Measurements from ENCODE around the gene IFITM2. TPM values are rescaled to one million over a fixed set of nuclear protein-coding genes. Genes with fewer than 3 reads are reported as not detected.

IFITM2 gene
- total and polyA plus RNA-seq, 2 experiments from 2014 or later = 104 to 1,025 TPM

DNA sequence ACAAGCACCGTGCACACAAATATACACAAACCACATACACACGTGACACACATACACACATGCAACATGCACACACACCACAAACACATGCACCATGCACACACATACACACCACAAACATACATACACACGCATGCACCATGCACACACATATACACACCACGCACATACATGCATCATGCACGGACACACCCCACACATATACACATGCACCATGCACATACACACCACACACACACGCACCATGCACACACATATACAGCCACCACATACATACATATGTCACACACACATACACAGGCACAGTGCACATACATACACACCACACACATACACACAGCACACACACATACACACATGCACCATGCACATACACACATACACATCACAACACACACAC lies 49.0 kb downstream of the IFITM2 start:
- no peak for TF ChIP-seq EZH2 (IDR thresholded peaks at IDR 0.05; ENCODE audit: insufficient read depth, poor library complexity, severe bottlenecking)
- no peak for TF ChIP-seq EZH2phosphoT487 (IDR thresholded peaks at IDR 0.05; ENCODE audit: insufficient read depth, low read depth)
- Histone ChIP-seq H3K4me3 (no peak overlapping the region), H3F3A (ENCODE audit: insufficient read depth) (peaks cover 29% of the 10 kb centered on the region), H3K27me3 (replicated peaks; ENCODE audit: insufficient read depth) (no peaks in the 10 kb centered on the region), H3K36me3 (ENCODE audit: low read depth) (no peaks in the 10 kb centered on the region), H3K79me2 (ENCODE audit: insufficient read depth) (no peaks in the 10 kb centered on the region), H2AFZ (no peak overlapping the region), H4K20me1 (ENCODE audit: insufficient read depth) (no peaks in the 10 kb centered on the region), H3K9ac (no peak overlapping the region), H3K9me3 (ENCODE audit: low read depth) (no peaks in the 10 kb centered on the region), H3K4me1 (ENCODE audit: insufficient read depth) (peaks cover 30% of the 10 kb centered on the region), H3K4me2 (ENCODE audit: unreplicated experiment) (no peak overlapping the region), H3K9me2 (ENCODE audit: insufficient read depth) (no peaks in the 10 kb centered on the region), H3K27ac (no peak overlapping the region)
- DNase-seq = no peak
- in situ Hi-C loops (cut with MboI) = no loop called here
- WGBS, 2 experiments (ENCODE audit: low coverage in 1 of 2, low lambda C conversion rate in 2 of 2, missing lambda C conversion rate in 2 of 2) = 76 to 81% methylated on average over 6 of the region's 6 CpGs

DNA sequence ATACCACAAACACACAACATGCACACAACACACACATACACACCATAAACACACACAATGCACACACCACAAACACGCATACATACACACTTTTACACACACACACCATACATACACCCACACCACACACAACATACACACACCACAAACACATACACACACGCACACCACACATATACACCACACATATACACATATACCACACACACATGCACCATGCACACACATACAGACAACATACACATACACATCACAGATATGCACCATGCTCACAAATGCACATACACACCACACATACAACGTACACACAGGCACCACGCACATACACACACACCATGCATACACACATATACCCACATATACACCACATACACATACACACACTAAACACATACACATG lies 50.0 kb downstream of the IFITM2 start:
- Histone ChIP-seq H3K27me3 (replicated peaks; ENCODE audit: insufficient read depth) (no peaks in the 10 kb centered on the region), H3K4me2 (ENCODE audit: unreplicated experiment) (no peak overlapping the region), H2AFZ (no peak overlapping the region), H3K79me2 (ENCODE audit: insufficient read depth) (no peaks in the 10 kb centered on the region), H3K4me3 (no peak overlapping the region), H3K9me3 (ENCODE audit: low read depth) (no peaks in the 10 kb centered on the region), H3F3A (ENCODE audit: insufficient read depth) (peaks cover 26% of the 10 kb centered on the region), H4K20me1 (ENCODE audit: insufficient read depth) (no peaks in the 10 kb centered on the region), H3K36me3 (ENCODE audit: low read depth) (no peaks in the 10 kb centered on the region), H3K4me1 (ENCODE audit: insufficient read depth) (peaks cover 30% of the 10 kb centered on the region), H3K9ac (no peak overlapping the region), H3K9me2 (ENCODE audit: insufficient read depth) (no peaks in the 10 kb centered on the region), H3K27ac (no peak overlapping the region)
- DNase-seq = no peak
- in situ Hi-C loops (cut with MboI) = no loop called here
- 94 to 98% methylated on average over 4 of the region's 4 CpGs for WGBS, 2 experiments (ENCODE audit: low coverage in 1 of 2, low lambda C conversion rate in 2 of 2, missing lambda C conversion rate in 2 of 2)
- TF ChIP-seq EZH2 (IDR thresholded peaks at IDR 0.05; ENCODE audit: insufficient read depth, poor library complexity, severe bottlenecking) = no peak
- no peak for TF ChIP-seq EZH2phosphoT487 (IDR thresholded peaks at IDR 0.05; ENCODE audit: insufficient read depth, low read depth)

DNA sequence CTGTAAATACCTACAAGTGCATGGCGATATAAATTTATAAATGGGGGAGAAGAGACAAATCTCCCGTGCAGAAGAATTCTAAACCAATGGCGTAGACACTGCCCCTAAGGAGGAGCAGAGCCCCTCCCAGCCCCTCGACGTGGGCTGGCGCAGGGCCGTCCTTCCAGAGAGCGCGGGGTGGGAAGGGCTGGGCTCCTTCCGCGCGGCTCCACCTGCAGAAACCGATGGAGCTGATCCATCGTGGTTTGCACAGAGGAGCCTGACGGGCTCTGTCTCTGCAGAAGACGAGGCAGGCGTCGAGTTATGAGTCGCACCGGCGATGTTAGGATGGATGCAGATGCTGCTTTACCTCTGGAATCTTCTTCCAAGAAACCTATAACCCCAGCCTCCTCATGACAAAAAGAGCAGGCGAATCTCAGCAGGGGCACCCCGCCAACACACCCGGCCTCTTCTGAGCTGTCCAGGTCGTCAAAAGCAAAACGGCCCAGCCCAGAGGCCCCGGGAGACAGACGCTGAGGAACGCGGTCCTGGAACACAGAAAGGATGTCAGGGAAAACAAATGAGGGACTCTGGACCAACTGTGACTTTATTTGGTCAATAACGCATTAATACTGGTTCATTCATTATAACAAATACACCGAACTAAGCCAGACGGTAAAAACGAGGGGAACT lies 50.6 kb downstream of the IFITM2 start:
- Histone ChIP-seq H3K79me2 (ENCODE audit: insufficient read depth) (no peaks in the 10 kb centered on the region), H4K20me1 (ENCODE audit: insufficient read depth) (no peaks in the 10 kb centered on the region), H3K4me2 (ENCODE audit: unreplicated experiment) (no peak overlapping the region), H3K27me3 (replicated peaks; ENCODE audit: insufficient read depth) (no peaks in the 10 kb centered on the region), H2AFZ (no peak overlapping the region), H3K36me3 (ENCODE audit: low read depth) (no peaks in the 10 kb centered on the region), H3K4me1 (ENCODE audit: insufficient read depth) (peaks cover 24% of the 10 kb centered on the region), H3K4me3 (no peak overlapping the region), H3K27ac (no peak overlapping the region), H3K9me2 (ENCODE audit: insufficient read depth) (no peaks in the 10 kb centered on the region), H3K9ac (no peak overlapping the region), H3K9me3 (ENCODE audit: low read depth) (no peaks in the 10 kb centered on the region), H3F3A (ENCODE audit: insufficient read depth) (peaks cover 21% of the 10 kb centered on the region)
- in situ Hi-C loops (cut with MboI) = no loop called here
- 60 to 63% methylated on average over 34 of the region's 34 CpGs for WGBS, 2 experiments (ENCODE audit: low coverage in 1 of 2, low lambda C conversion rate in 2 of 2, missing lambda C conversion rate in 2 of 2)
- DNase-seq = no peak
- TF ChIP-seq EZH2 (IDR thresholded peaks at IDR 0.05; ENCODE audit: insufficient read depth, poor library complexity, severe bottlenecking) (no peak), EZH2phosphoT487 (IDR thresholded peaks at IDR 0.05; ENCODE audit: insufficient read depth, low read depth) (no peak)

Small RNA genes lying within 50 kb of the gene (small RNA-seq; reads per million reads assigned to genes)
- not detected for gene AC136475.6 (ENCODE audit: low read depth, low replicate concordance)

Other genes with a start within 250 kb of the IFITM2 start
- gene SCGB1C1, start 114.7 kb upstream of the IFITM2 start, total RNA-seq (2014; rRNA removed; shearing (Covaris generic)) = not detected in 2 replicates
- gene SCGB1C1, start 114.7 kb upstream of the IFITM2 start, polyA plus RNA-seq (2016; fragmentation: Nextera tagmentation; extraction: Ambion mirVana) = not detected in 2 replicates
- gene BET1L, start 100.4 kb upstream of the IFITM2 start, total RNA-seq (2014; rRNA removed; shearing (Covaris generic)) = 25.7 and 27.2 TPM in 2 replicates
- 76.6 and 78.5 TPM in 2 replicates for gene BET1L, start 100.4 kb upstream of the IFITM2 start, polyA plus RNA-seq (2016; fragmentation: Nextera tagmentation; extraction: Ambion mirVana)
- gene RIC8A, start 100.1 kb upstream of the IFITM2 start, total RNA-seq (2014; rRNA removed; shearing (Covaris generic)) = 220 and 226 TPM in 2 replicates
- 121 and 132 TPM in 2 replicates for gene RIC8A, start 100.1 kb upstream of the IFITM2 start, polyA plus RNA-seq (2016; fragmentation: Nextera tagmentation; extraction: Ambion mirVana)
- 10.5 and 15.5 TPM in 2 replicates for gene SIRT3, start 71.5 kb upstream of the IFITM2 start, total RNA-seq (2014; rRNA removed; shearing (Covaris generic))
- gene SIRT3, start 71.5 kb upstream of the IFITM2 start, polyA plus RNA-seq (2016; fragmentation: Nextera tagmentation; extraction: Ambion mirVana) = 12.3 and 14.9 TPM in 2 replicates
- 127 and 145 TPM in 2 replicates for gene PSMD13, start 70.8 kb upstream of the IFITM2 start, total RNA-seq (2014; rRNA removed; shearing (Covaris generic))
- 188 and 193 TPM in 2 replicates for gene PSMD13, start 70.8 kb upstream of the IFITM2 start, polyA plus RNA-seq (2016; fragmentation: Nextera tagmentation; extraction: Ambion mirVana)
- not detected in 2 replicates for gene NLRP6, start 29.4 kb upstream of the IFITM2 start, total RNA-seq (2014; rRNA removed; shearing (Covaris generic))
- gene NLRP6, start 29.4 kb upstream of the IFITM2 start, polyA plus RNA-seq (2016; fragmentation: Nextera tagmentation; extraction: Ambion mirVana) = not detected in 2 replicates
- gene PGGHG, start 18.7 kb upstream of the IFITM2 start, total RNA-seq (2014; rRNA removed; shearing (Covaris generic)) = 14.2 and 23.1 TPM in 2 replicates
- gene PGGHG, start 18.7 kb upstream of the IFITM2 start, polyA plus RNA-seq (2016; fragmentation: Nextera tagmentation; extraction: Ambion mirVana) = 4.4 and 4.6 TPM in 2 replicates
- gene IFITM5, start 8.3 kb upstream of the IFITM2 start, total RNA-seq (2014; rRNA removed; shearing (Covaris generic)) = not detected in 2 replicates
- gene IFITM5, start 8.3 kb upstream of the IFITM2 start, polyA plus RNA-seq (2016; fragmentation: Nextera tagmentation; extraction: Ambion mirVana) = not detected in 2 replicates
- 72.7 and 77.3 TPM in 2 replicates for gene IFITM1, start 6.2 kb downstream of the IFITM2 start, total RNA-seq (2014; rRNA removed; shearing (Covaris generic))
- 180 and 187 TPM in 2 replicates for gene IFITM1, start 6.2 kb downstream of the IFITM2 start, polyA plus RNA-seq (2016; fragmentation: Nextera tagmentation; extraction: Ambion mirVana)
- 62.5 and 158 TPM in 2 replicates for gene IFITM3, start 13.0 kb downstream of the IFITM2 start, total RNA-seq (2014; rRNA removed; shearing (Covaris generic))
- 1,892 and 1,917 TPM in 2 replicates for gene IFITM3, start 13.0 kb downstream of the IFITM2 start, polyA plus RNA-seq (2016; fragmentation: Nextera tagmentation; extraction: Ambion mirVana)
- gene B4GALNT4, start 61.7 kb downstream of the IFITM2 start, total RNA-seq (2014; rRNA removed; shearing (Covaris generic)) = 16.5 and 24.7 TPM in 2 replicates
- gene B4GALNT4, start 61.7 kb downstream of the IFITM2 start, polyA plus RNA-seq (2016; fragmentation: Nextera tagmentation; extraction: Ambion mirVana) = 1.9 and 2.3 TPM in 2 replicates
- gene PKP3, start 86.4 kb downstream of the IFITM2 start, total RNA-seq (2014; rRNA removed; shearing (Covaris generic)) = 1.2 and 4.9 TPM in 2 replicates
- gene PKP3, start 86.4 kb downstream of the IFITM2 start, polyA plus RNA-seq (2016; fragmentation: Nextera tagmentation; extraction: Ambion mirVana) = 2.2 and 2.4 TPM in 2 replicates
- 17.7 and 28.3 TPM in 2 replicates for gene SIGIRR, start 107.2 kb downstream of the IFITM2 start, total RNA-seq (2014; rRNA removed; shearing (Covaris generic))
- 59.5 and 61.1 TPM in 2 replicates for gene SIGIRR, start 107.2 kb downstream of the IFITM2 start, polyA plus RNA-seq (2016; fragmentation: Nextera tagmentation; extraction: Ambion mirVana)
- not detected in 2 replicates for gene ANO9, start 134.2 kb downstream of the IFITM2 start, total RNA-seq (2014; rRNA removed; shearing (Covaris generic))
- not detected in 2 replicates for gene ANO9, start 134.2 kb downstream of the IFITM2 start, polyA plus RNA-seq (2016; fragmentation: Nextera tagmentation; extraction: Ambion mirVana)
- gene PTDSS2, start 142.5 kb downstream of the IFITM2 start, total RNA-seq (2014; rRNA removed; shearing (Covaris generic)) = 29.2 and 44.1 TPM in 2 replicates
- gene PTDSS2, start 142.5 kb downstream of the IFITM2 start, polyA plus RNA-seq (2016; fragmentation: Nextera tagmentation; extraction: Ambion mirVana) = 20.1 and 22.2 TPM in 2 replicates
- 680 and 751 TPM in 2 replicates for gene RNH1, start 199.4 kb downstream of the IFITM2 start, total RNA-seq (2014; rRNA removed; shearing (Covaris generic))
- 623 and 664 TPM in 2 replicates for gene RNH1, start 199.4 kb downstream of the IFITM2 start, polyA plus RNA-seq (2016; fragmentation: Nextera tagmentation; extraction: Ambion mirVana)
- gene HRAS, start 227.8 kb downstream of the IFITM2 start, total RNA-seq (2014; rRNA removed; shearing (Covaris generic)) = 62.1 and 83.7 TPM in 2 replicates
- gene HRAS, start 227.8 kb downstream of the IFITM2 start, polyA plus RNA-seq (2016; fragmentation: Nextera tagmentation; extraction: Ambion mirVana) = 76.9 and 85.3 TPM in 2 replicates
- gene LRRC56, start 229.7 kb downstream of the IFITM2 start, total RNA-seq (2014; rRNA removed; shearing (Covaris generic)) = 1.3 TPM in 1 of 2 replicates, not detected in the other
- gene LRRC56, start 229.7 kb downstream of the IFITM2 start, polyA plus RNA-seq (2016; fragmentation: Nextera tagmentation; extraction: Ambion mirVana) = 0.72 and 0.86 TPM in 2 replicates

All from GM23248 (cell line).